Neural cell (in vitro differentiated cells): ENCODE results near the gene SMOC1. TPM values are rescaled to one million over a fixed set of nuclear protein-coding genes. Genes with fewer than 3 reads are reported as not detected.

Experiments used
- H2AFZ ChIP-seq: fragments of 200-600, 300-800 bp; sonication (generic), shearing (Covaris generic); 2 replicates; pipeline ENCODE4 v1.6.0; 2014; ENCODE audit warnings: low read depth, mild to moderate bottlenecking, antibody characterized with exemption, low read length, moderate library complexity
- H3F3A ChIP-seq: fragments of 200-600 bp; shearing (Covaris generic); 2 replicates; pipeline ENCODE4 v1.6.1; 2016; ENCODE audit warnings: mild to moderate bottlenecking, moderate library complexity, mixed read lengths, antibody characterized with exemption, low read length; ENCODE audit not compliant: insufficient read depth, poor library complexity, severe bottlenecking
- H3K27ac ChIP-seq: fragments of 200-600, 300-800 bp; sonication (generic), shearing (Covaris generic); 2 replicates; pipeline ENCODE4 v1.5.1; 2014; ENCODE audit warnings: mild to moderate bottlenecking, low read length, moderate library complexity
- H3K27me3 ChIP-seq: fragments of 300-800, 200-600 bp; sonication (generic), shearing (Covaris generic); 2 replicates; pipeline ENCODE4 v1.6.0; 2014; ENCODE audit warnings: mild to moderate bottlenecking, low read depth, low read length, moderate library complexity; ENCODE audit not compliant: insufficient read depth
- H3K36me3 ChIP-seq: fragments of 300-800, 200-600 bp; sonication (generic), shearing (Covaris generic); 2 replicates; pipeline ENCODE4 v1.5.1; 2014; ENCODE audit warnings: mild to moderate bottlenecking, antibody characterized with exemption, low read length, moderate library complexity; ENCODE audit not compliant: insufficient read depth
- H3K4me2 ChIP-seq: fragments of 300-800, 200-600 bp; sonication (generic), shearing (Covaris generic); 2 replicates; pipeline ENCODE4 v1.6.0; 2014; ENCODE audit warnings: mild to moderate bottlenecking, low read length
- H3K4me3 ChIP-seq: fragments of 300-800, 200-600 bp; sonication (generic), shearing (Covaris generic); 2 replicates; pipeline ENCODE4 v1.5.1; 2014; ENCODE audit warnings: mild to moderate bottlenecking, low read length, moderate library complexity
- H3K79me2 ChIP-seq: fragments of 200-600 bp; shearing (Covaris generic); replicated peaks from 2 replicates; pipeline ENCODE4 v1.6.0; 2014; ENCODE audit warnings: mild to moderate bottlenecking, low read length, moderate library complexity; ENCODE audit not compliant: insufficient read depth
- H3K9ac ChIP-seq: fragments of 300-800, 200-600 bp; sonication (generic), shearing (Covaris generic); 2 replicates; pipeline ENCODE4 v1.6.1; 2016; ENCODE audit warnings: mild to moderate bottlenecking, low read length, mixed read lengths
- H3K9me2 ChIP-seq: fragments of 200-600 bp; shearing (Covaris generic); 2 replicates; pipeline ENCODE4 v1.6.1; 2016; ENCODE audit warnings: mild to moderate bottlenecking, low read length, mixed read lengths; ENCODE audit not compliant: insufficient read depth
- H3K9me3 ChIP-seq: fragments of 200-600, 300-800 bp; sonication (generic), shearing (Covaris generic); 2 replicates; pipeline ENCODE4 v1.6.1; 2016; ENCODE audit warnings: mild to moderate bottlenecking, mixed run types, low read length, moderate library complexity, mixed read lengths
- H4K20me1 ChIP-seq: fragments of 200-600 bp; shearing (Covaris generic); 2 replicates; pipeline ENCODE4 v1.6.1; 2016; ENCODE audit warnings: mild to moderate bottlenecking, mixed run types; ENCODE audit not compliant: insufficient read depth
- CTCF ChIP-seq: fragments of 450-650 bp; IDR thresholded peaks from 2 replicates; pipeline ENCODE4 v1.5.1; 2014; ENCODE audit warnings: antibody characterized with exemption, mild to moderate bottlenecking, moderate library complexity; ENCODE audit not compliant: poor library complexity, severe bottlenecking
- EP300 ChIP-seq: fragments of 450-650 bp; conservative IDR thresholded peaks from 2 replicates; pipeline ENCODE4 v1.6.1; 2014; ENCODE audit warnings: antibody characterized with exemption, mild to moderate bottlenecking, moderate library complexity; ENCODE audit not compliant: poor library complexity, severe bottlenecking
- EZH2 ChIP-seq: fragments of 200-600, 300-800 bp; shearing (Covaris generic), sonication (generic); IDR thresholded peaks from 2 replicates; pipeline ENCODE4 v1.6.1; 2014; ENCODE audit warnings: antibody characterized with exemption, low read length, borderline replicate concordance, mild to moderate bottlenecking; ENCODE audit not compliant: insufficient read depth, poor library complexity, severe bottlenecking
- MXI1 ChIP-seq: fragments of 450-650 bp; conservative IDR thresholded peaks from 2 replicates; pipeline ENCODE4 v1.6.1; 2014; ENCODE audit warnings: antibody characterized with exemption, mild to moderate bottlenecking; ENCODE audit not compliant: poor library complexity, severe bottlenecking
- POLR2AphosphoS5 ChIP-seq: IDR thresholded peaks from 2 replicates; pipeline ENCODE4 v1.6.1; 2012
- RAD21 ChIP-seq: fragments of 450-650 bp; conservative IDR thresholded peaks from 2 replicates; pipeline ENCODE4 v1.6.1; 2014; ENCODE audit warnings: antibody characterized with exemption, mild to moderate bottlenecking, moderate library complexity
- REST ChIP-seq: IDR thresholded peaks from 2 replicates; pipeline ENCODE4 v1.6.1; 2012; ENCODE audit warnings: borderline replicate concordance
- SMC3 ChIP-seq: fragments of 450-650 bp; conservative IDR thresholded peaks from 2 replicates; pipeline ENCODE4 v1.6.1; 2014; ENCODE audit warnings: antibody characterized with exemption, mild to moderate bottlenecking, moderate library complexity; ENCODE audit not compliant: poor library complexity
- TAF1 ChIP-seq: IDR thresholded peaks from 2 replicates; pipeline ENCODE4 v1.6.1; 2012; ENCODE audit warnings: low read depth
- polyA plus RNA-seq: library from polyadenylated mRNA; depleted of rRNA; stranded (reverse); fragments of >200 nt; gene quantifications from 2 replicates; pipeline ENCODE4 v1.2.3, GENCODE V29; 2014

Gene SMOC1
- polyA plus RNA-seq, 1 donor from 2014 or later, result 8.7 TPM

- H3K27me3 ChIP-seq, result no peaks in the 10 kb centered on the region
- TF ChIP-seq RAD21, result no peak
- no peak for TF ChIP-seq SMC3
- TF ChIP-seq REST, result no peak
- TF ChIP-seq EP300, result no peak
- no peak for TF ChIP-seq MXI1
- no peak for TF ChIP-seq EZH2
- no peak for TF ChIP-seq POLR2AphosphoS5
- TF ChIP-seq TAF1, result no peak
- H3K36me3 ChIP-seq, result no peaks in the 10 kb centered on the region
- H3K79me2 ChIP-seq, result no peaks in the 10 kb centered on the region
- no peak overlapping the region for H2AFZ ChIP-seq
- no peak overlapping the region for H3K4me2 ChIP-seq
- H3K9me2 ChIP-seq, result no peaks in the 10 kb centered on the region
- H3K9ac ChIP-seq, result no peak overlapping the region
- no peaks in the 10 kb centered on the region for H3F3A ChIP-seq
- no peak overlapping the region for H3K4me3 ChIP-seq
- no peak overlapping the region for H3K27ac ChIP-seq
- no peaks in the 10 kb centered on the region for H3K9me3 ChIP-seq
- H4K20me1 ChIP-seq, result no peaks in the 10 kb centered on the region
Observed at GRCh38 chr14:70029296-70030132, 150.3 kb downstream of the SMOC1 start.

GRCh38 chr14:70032016-70032415, 152.8 kb downstream of the SMOC1 start:
- Histone ChIP-seq H3K27ac (no peak overlapping the region), H3K9ac (no peak overlapping the region), H3K9me3 (no peaks in the 10 kb centered on the region), H4K20me1 (no peaks in the 10 kb centered on the region), H3K36me3 (no peaks in the 10 kb centered on the region), H3K4me2 (no peak overlapping the region), H2AFZ (no peak overlapping the region), H3K79me2 (no peaks in the 10 kb centered on the region), H3F3A (no peaks in the 10 kb centered on the region), H3K4me3 (no peak overlapping the region), H3K27me3 (no peaks in the 10 kb centered on the region), H3K9me2 (no peaks in the 10 kb centered on the region)
- no peak for TF ChIP-seq CTCF
- TF ChIP-seq MXI1, result no peak
- TF ChIP-seq SMC3, result no peak
- no peak for TF ChIP-seq TAF1
- TF ChIP-seq POLR2AphosphoS5, result no peak
- no peak for TF ChIP-seq RAD21
